ENCODE results near the gene GHRHR.
A peak's percentile ranks its signal among the peaks of the same experiment; 100 is the strongest.

The GHRHR gene

GRCh38 chr7:30928254-30928872 is 35.4 kb upstream of the GHRHR start:
- DNase-seq (ENCODE audit: low read depth in 2 of 2, low spot score in 1 of 2), result no peak

DNA sequence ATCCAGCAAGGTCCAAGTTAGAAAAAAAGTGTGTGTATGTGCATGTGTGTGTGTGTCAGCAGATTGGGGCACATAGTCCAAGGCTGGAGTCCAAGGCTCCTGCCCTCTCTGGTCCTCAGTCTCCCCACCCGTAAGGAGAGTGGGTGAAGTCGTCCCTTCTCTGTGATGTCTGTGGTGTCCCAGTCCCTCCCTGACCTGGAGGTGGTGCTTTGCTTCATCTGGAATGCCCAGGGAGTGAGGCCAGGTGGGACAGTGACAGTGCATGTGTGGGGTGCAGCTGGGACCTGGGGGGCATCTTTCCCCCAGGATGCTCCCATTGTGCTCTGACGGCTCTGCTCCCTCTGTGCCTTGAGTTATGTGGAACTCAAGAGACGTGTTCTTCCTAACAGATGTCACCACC is 34.1 kb upstream of the GHRHR start:
- no peak for DNase-seq (ENCODE audit: low read depth in 2 of 2, low spot score in 1 of 2)

GRCh38 chr7:30930621-30931020 is 33.1 kb upstream of the GHRHR start:
- DNase-seq (ENCODE audit: low read depth in 2 of 2, low spot score in 1 of 2), result no peak

DNA sequence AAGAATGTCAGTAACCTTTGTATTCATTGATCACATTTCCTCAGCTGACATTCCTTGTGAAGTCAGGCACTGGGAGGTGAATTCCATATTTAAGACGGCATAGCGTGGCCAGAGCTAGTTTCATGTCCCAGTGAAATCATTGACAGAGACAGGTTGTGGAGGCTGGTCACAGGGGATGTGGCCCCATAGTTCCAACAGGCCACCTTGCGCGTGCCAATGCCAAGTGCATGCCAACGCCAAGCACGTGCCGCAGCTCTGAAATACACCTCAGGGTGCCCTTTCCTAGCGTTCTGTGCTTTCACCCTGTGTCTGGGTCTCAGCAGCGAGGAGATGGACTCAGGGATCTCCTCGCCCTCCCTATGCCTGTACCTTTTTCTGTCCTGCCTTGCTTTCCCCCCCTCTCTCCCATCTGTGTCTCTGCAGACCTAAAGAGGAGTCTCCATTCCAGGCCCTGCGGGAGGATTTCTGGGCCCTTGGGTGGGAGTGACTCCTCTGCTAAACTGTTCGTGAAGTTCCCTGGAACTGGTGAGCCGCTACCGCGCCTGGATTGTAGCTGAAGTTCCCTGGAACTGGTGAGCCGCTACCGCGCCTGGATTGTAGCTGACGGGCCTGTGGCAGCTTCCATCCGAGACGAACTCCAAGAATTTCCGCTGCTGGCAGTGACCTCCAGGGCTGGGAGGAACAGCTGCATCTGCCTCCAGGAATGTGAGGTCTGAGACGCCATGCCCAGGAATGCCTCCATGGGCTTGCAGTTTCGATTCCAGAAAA is 32.4 kb upstream of the GHRHR start:
- no peak for DNase-seq (ENCODE audit: low read depth in 2 of 2, low spot score in 1 of 2)

DNA sequence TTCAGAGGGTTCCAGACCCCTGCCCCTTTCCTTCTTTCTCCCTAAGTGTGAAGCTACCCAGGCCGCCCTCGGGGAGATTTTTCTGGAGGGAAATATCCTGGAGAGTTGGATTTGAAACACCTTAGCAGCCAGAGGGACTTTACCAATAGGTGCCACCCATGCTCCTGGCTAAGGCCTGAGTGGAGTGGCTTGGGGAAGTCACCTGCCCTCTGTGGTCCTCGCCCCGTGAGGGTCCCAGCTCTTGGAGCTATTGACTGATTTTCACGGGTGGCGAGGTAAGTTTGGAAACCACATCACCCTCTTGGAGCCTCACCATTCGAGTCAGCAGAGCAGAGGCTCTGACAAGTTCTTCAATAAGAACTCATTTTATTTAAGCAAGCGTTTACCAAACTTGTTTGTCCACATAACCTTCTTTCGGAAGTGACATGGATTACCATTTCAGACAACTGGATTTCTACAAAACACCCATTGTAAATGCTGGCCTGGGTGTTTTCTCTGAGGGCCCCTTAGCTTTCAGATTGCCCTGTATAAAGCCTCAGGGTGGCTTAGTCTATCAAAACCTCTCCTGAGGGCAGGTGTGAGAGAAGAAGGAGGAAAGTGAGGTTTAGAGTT is 31.7 kb upstream of the GHRHR start:
- DNase-seq (ENCODE audit: low read depth in 2 of 2, low spot score in 1 of 2), result no peak

DNA sequence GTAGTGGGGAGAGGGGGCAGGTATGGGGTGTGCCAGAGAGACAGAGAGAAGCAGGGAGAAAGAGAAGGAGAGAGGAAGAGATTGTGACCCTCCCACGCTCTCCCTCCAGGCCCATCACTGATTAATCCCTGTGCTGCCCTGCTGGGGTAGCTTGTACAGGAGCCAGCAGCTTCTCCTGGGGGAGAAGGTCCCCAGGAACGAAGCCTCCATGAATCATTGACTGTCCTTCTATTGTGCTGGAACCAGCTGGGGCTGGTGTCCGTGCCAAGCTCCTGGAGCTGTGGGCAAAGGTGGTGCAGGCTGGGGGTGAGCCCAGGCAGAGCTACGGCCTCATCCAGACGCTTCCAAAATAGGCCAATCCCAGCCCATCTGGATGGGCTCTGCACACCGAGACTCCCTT is 31.2 kb upstream of the GHRHR start:
- no peak for DNase-seq (ENCODE audit: low read depth in 2 of 2, low spot score in 1 of 2)

- no peak for DNase-seq (ENCODE audit: low read depth in 2 of 2, low spot score in 1 of 2)
Observed at GRCh38 chr7:30933124-30933974, 30.4 kb upstream of the GHRHR start.

GRCh38 chr7:30934225-30934624 is 29.5 kb upstream of the GHRHR start:
- no peak for DNase-seq (ENCODE audit: low read depth in 2 of 2, low spot score in 1 of 2)

- DNase-seq (ENCODE audit: low read depth in 2 of 2, low spot score in 1 of 2), result no peak
Observed at GRCh38 chr7:30934732-30935568, 28.8 kb upstream of the GHRHR start.

DNA sequence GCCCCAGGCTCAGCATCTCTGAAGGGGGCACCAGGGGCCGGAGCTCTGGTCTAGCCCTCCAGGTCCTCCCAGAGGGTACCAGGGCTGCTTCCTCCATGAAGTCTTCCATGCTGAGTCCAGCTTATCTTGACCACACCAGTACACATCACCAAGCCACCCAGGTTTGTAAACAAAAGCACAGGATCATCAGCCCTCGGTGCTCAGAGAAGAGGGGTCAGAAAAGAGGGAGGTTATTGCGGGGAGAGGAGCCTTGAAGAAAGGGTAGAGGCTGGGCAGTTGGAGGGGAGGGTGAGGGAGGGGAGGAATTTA is 28.2 kb upstream of the GHRHR start:
- no peak for DNase-seq (ENCODE audit: low read depth in 2 of 2, low spot score in 1 of 2)

DNA sequence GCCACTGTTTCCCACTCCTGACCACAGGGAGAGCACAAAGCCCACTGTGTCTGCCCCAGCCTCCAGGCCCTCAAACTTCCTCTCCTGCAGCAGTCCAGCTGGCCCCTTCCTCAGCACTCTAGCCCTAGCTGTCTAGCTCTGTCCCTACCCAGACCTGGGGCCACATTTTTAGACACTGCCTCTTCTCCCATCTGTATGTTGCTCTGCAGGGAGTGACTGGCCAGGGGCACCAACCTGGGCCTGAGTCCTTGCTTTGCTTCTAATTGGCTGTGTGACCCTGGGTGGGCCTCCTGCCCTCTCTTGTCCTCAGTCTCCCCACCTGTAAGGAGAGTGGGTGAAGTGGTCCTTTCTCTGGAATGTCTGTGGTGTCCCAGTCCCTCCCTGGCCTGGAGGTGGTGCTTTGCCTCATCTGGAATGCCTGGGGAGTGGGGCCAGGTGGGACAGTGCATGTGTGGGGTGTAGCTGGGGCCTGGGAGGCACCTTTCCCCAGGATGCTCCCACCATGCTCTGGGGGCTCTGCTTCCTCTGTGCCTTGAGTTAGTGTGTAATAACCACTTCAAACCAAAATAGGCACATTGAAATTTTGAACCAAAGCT is 27.0 kb upstream of the GHRHR start:
- no peak for DNase-seq (ENCODE audit: low read depth in 2 of 2, low spot score in 1 of 2)

DNA sequence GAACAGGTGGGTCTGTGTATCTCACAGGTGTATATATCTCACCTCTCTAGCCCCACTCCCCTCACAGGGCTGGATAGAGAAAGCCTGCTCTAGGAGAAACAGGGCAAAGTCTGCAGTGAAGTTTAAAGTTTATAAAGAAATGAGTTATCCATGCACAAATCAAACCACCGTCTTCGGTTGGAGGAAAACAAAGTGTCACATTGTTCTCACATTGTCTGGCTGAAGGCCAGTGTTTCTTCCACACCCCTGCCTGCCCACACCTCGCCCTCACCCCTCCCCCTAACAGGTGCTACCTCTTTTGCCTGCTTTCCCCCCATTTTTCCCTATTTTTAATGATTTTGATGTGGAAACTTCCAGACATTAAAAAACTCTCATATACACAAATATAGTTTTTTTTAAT is 26.3 kb upstream of the GHRHR start:
- no peak for DNase-seq (ENCODE audit: low read depth in 2 of 2, low spot score in 1 of 2)

GRCh38 chr7:30938435-30939316 is 25.1 kb upstream of the GHRHR start:
- peak in 1 of 2 donors; percentile 20 for DNase-seq (ENCODE audit: low read depth in 2 of 2, low spot score in 1 of 2)

DNA sequence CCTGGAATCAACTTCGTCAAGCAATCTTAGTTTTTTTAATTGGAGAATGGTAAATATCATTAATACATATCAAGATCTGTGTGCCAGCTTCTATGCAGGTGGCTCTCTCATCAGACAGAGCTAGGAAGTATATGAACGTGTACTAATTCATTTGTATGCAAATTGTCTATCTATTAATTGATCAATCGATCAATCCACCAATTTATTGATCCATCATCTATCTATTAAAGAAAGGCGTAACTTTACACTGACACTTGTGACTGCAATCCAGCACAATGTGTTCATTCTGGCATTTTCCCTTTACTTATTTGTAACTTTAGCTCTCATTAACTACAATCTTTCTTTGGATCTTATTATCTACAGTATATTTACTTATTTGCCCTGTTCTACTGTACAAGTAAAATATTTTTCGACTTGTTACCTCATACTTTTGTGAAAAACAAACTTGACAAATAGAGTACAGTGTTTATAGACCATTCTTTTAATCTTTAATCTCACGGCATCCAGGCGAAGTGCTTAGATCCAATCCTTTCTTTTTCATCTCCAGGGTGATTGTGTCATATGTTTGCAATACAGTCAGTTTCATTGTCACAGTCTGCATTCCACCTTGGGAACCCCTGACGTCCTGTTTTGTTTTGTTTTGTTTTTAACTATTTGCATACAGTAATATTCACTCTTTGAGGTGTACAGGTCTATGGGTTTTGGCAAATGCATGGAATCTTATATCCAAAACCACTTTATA is 22.0 kb upstream of the GHRHR start:
- DNase-seq (ENCODE audit: low read depth in 2 of 2, low spot score in 1 of 2), result no peak

- DNase-seq (ENCODE audit: low read depth in 2 of 2, low spot score in 1 of 2), result no peak
Observed at GRCh38 chr7:30950197-30950596, 13.6 kb upstream of the GHRHR start.

DNA sequence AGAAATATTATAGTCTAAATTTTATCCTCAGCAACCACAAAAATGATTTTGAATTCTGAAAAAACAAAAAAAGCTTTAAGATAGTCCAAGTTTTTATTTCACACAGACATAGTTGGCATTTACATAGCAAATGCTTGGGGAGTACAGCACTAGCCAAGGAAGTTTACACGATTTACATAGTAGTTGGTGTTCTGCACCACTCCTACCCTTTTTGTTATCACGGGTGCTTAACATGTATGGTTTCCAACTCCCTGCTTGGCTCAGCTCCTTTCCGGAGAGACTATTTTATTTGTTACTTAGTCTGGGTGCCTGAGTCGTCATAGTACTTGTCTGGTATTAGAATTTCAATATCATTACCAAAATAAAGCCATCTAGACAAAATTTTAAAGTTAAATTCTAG is 8.8 kb upstream of the GHRHR start:
- no peak for DNase-seq (ENCODE audit: low read depth in 2 of 2, low spot score in 1 of 2)

GRCh38 chr7:30956704-30957103 is 7.0 kb upstream of the GHRHR start:
- DNase-seq (ENCODE audit: low read depth in 2 of 2, low spot score in 1 of 2), result no peak

DNA sequence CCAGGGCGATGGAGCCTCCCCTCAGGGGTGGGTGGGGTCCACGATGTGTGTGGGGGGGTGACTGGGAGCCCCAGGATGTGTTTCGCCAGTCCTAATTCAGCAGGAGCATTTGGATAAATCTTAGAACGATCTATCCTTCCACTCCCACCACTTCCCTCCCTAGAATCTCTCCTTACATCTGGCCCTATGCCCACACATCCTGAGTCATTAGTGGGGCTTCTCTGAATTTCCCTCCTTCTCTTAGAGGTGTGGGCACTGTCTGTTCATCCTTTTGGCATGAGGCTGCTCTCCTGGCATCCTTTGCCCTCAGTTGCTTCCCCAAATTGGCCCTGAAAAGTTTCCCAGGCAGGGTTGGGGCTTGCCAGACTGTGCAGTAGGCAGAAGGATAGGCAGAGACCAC is 1.6 kb downstream of the GHRHR start:
- DNase-seq (ENCODE audit: low read depth in 2 of 2, low spot score in 1 of 2), result no peak

GRCh38 chr7:30965883-30966282 is 2.1 kb downstream of the GHRHR start:
- DNase-seq (ENCODE audit: low read depth in 2 of 2, low spot score in 1 of 2), result no peak

All from stimulated activated CD8-positive, alpha-beta memory T cell treated with anti-CD3 and anti-CD28 coated beads, Interleukin-4, amount 100 ng/mL, for 4 hours (primary cell).